ENCODE measurements around the gene ESR1. TPM values are rescaled to one million over a fixed set of nuclear protein-coding genes. Genes with fewer than 3 reads are reported as not detected.

ESR1 gene
- total RNA-seq, 1 experiment from 2014 or later, result not detected

GRCh38 chr6:151835396-151835795 lies 27.9 kb downstream of the ESR1 start:
- no peaks in the 10 kb centered on the region for H3K36me3 Mint-ChIP-seq (ENCODE audit: insufficient read depth, unreplicated experiment)
- H3K27me3 Mint-ChIP-seq (ENCODE audit: insufficient read depth, unreplicated experiment), result peaks cover 19% of the 10 kb centered on the region
- no TSS peak for BruUV-seq (replicated peaks)
- Histone ChIP-seq H3K4me3 (ENCODE audit: low read depth, low read length) (no peak overlapping the region), H3K9me3 (no peaks in the 10 kb centered on the region), H3K36me3 (ENCODE audit: control insufficient read depth, insufficient read depth, low read length) (no peaks in the 10 kb centered on the region), H3K27me3 (replicated peaks; ENCODE audit: control insufficient read depth, insufficient read depth, low read length) (no peaks in the 10 kb centered on the region), H3K4me1 (no peaks in the 10 kb centered on the region)
- H3K4me3 Mint-ChIP-seq (ENCODE audit: unreplicated experiment), result no peak overlapping the region
- CTCF ChIA-PET, result no interaction called here
- POLR2A ChIA-PET, result no interaction called here
- no peaks in the 10 kb centered on the region for H3K4me1 Mint-ChIP-seq (ENCODE audit: low read depth, unreplicated experiment)
- DNase-seq, result no peak
- no peak overlapping the region for H3K27ac Mint-ChIP-seq (ENCODE audit: unreplicated experiment)
- no peaks in the 10 kb centered on the region for H3K9me3 Mint-ChIP-seq (ENCODE audit: unreplicated experiment)
- TF ChIP-seq CTCF (IDR thresholded peaks at IDR 0.05; ENCODE audit: insufficient read depth in 1 of 2, low read depth in 1 of 2, low read length in 1 of 2, severe bottlenecking in 1 of 2, unreplicated experiment in 1 of 2), result no peak
- intact Hi-C loops (cut with micrococcal nuclease; ENCODE audit: unreplicated experiment), result no loop called here

GRCh38 chr6:151837223-151837622 lies 29.7 kb downstream of the ESR1 start:
- no peak overlapping the region for H3K27ac Mint-ChIP-seq (ENCODE audit: unreplicated experiment)
- H3K9me3 Mint-ChIP-seq (ENCODE audit: unreplicated experiment), result no peaks in the 10 kb centered on the region
- Histone ChIP-seq H3K27me3 (replicated peaks; ENCODE audit: control insufficient read depth, insufficient read depth, low read length) (no peaks in the 10 kb centered on the region), H3K9me3 (no peaks in the 10 kb centered on the region), H3K4me1 (no peaks in the 10 kb centered on the region), H3K36me3 (ENCODE audit: control insufficient read depth, insufficient read depth, low read length) (no peaks in the 10 kb centered on the region), H3K4me3 (ENCODE audit: low read depth, low read length) (no peak overlapping the region)
- H3K27me3 Mint-ChIP-seq (ENCODE audit: insufficient read depth, unreplicated experiment), result peaks cover 23% of the 10 kb centered on the region
- no peaks in the 10 kb centered on the region for H3K36me3 Mint-ChIP-seq (ENCODE audit: insufficient read depth, unreplicated experiment)
- intact Hi-C loops (cut with micrococcal nuclease; ENCODE audit: unreplicated experiment), result no loop called here
- no peaks in the 10 kb centered on the region for H3K4me1 Mint-ChIP-seq (ENCODE audit: low read depth, unreplicated experiment)
- POLR2A ChIA-PET, result no interaction called here
- CTCF ChIA-PET, result no interaction called here
- no peak for DNase-seq
- no TSS peak for BruUV-seq (replicated peaks)
- no peak overlapping the region for H3K4me3 Mint-ChIP-seq (ENCODE audit: unreplicated experiment)
- TF ChIP-seq CTCF (IDR thresholded peaks at IDR 0.05; ENCODE audit: insufficient read depth in 1 of 2, low read depth in 1 of 2, low read length in 1 of 2, severe bottlenecking in 1 of 2, unreplicated experiment in 1 of 2), result no peak

- Histone ChIP-seq H3K4me1 (no peaks in the 10 kb centered on the region), H3K4me3 (ENCODE audit: low read depth, low read length) (no peak overlapping the region), H3K36me3 (ENCODE audit: control insufficient read depth, insufficient read depth, low read length) (no peaks in the 10 kb centered on the region), H3K27me3 (replicated peaks; ENCODE audit: control insufficient read depth, insufficient read depth, low read length) (no peaks in the 10 kb centered on the region), H3K9me3 (no peaks in the 10 kb centered on the region)
- intact Hi-C loops (cut with micrococcal nuclease; ENCODE audit: unreplicated experiment), result no loop called here
- DNase-seq, result no peak
- ChIA-PET POLR2A (no interaction called here), CTCF (no interaction called here)
- no TSS peak for BruUV-seq (replicated peaks)
- no peak for TF ChIP-seq CTCF (IDR thresholded peaks at IDR 0.05; ENCODE audit: insufficient read depth in 1 of 2, low read depth in 1 of 2, low read length in 1 of 2, severe bottlenecking in 1 of 2, unreplicated experiment in 1 of 2)
- Mint-ChIP-seq H3K4me3 (ENCODE audit: unreplicated experiment) (no peak overlapping the region), H3K9me3 (ENCODE audit: unreplicated experiment) (no peaks in the 10 kb centered on the region), H3K27me3 (ENCODE audit: insufficient read depth, unreplicated experiment) (peaks cover 14% of the 10 kb centered on the region), H3K4me1 (ENCODE audit: low read depth, unreplicated experiment) (no peaks in the 10 kb centered on the region), H3K36me3 (ENCODE audit: insufficient read depth, unreplicated experiment) (no peaks in the 10 kb centered on the region), H3K27ac (ENCODE audit: unreplicated experiment) (no peak overlapping the region)
Observed at GRCh38 chr6:151842816-151843215, 35.3 kb downstream of the ESR1 start.

All from Caco-2 (cell line).